Measurements from ENCODE around the gene DAB2IP.

DNA sequence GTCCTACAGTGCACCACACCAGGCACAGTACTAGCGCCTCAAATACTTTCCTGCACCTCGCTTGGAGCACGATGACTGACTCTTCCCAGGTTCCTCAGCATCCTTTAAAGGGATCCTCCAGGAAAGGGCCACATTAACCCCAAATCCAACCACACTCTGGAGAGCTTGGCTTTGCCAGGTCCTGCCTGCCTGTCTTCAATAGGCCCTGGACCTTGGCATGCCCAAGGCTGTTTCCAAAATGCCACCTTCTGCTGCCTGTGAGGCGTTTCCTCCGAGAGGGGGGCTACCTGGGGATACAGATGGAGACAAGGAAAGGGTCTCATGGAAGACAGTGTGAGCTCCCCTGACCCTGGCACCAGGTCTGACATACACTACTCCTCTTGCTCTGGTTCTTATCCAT, 169.9 kb downstream of the DAB2IP start:
- TF ChIP-seq JUND (IDR thresholded peaks at IDR 0.05) (no peak), POLR2A (IDR thresholded peaks at IDR 0.05; ENCODE audit: borderline replicate concordance, extremely low read depth, insufficient read depth, insufficient read length) (no peak), EZH2 (IDR thresholded peaks at IDR 0.05) (no peak)

All from HCT116 (cell line).